WTC11 (cell line): ENCODE data around the gene GABBR1. TPM values are rescaled to one million over a fixed set of nuclear protein-coding genes. Genes with fewer than 3 reads are reported as not detected.

Source experiments
- ATAC-seq: fragments of 200-7000 bp; cut with Tn5 transposase; 2 replicates; pipeline ENCODE4 v1.10.0; 2021; ENCODE audit warnings: mild to moderate bottlenecking, moderate library complexity
- CTCF ChIA-PET: fragments of 300-600 bp; sonication (Branson Sonifier 250); formaldehyde crosslinking; loops from one replicate; lab custom pipeline; 2021; ENCODE audit warnings: antibody characterized with exemption; lab: Charles Lee
- POLR2A ChIA-PET: fragments of 350-600 bp; sonication (Branson Sonifier 250); formaldehyde crosslinking; loops from one replicate; lab custom pipeline; 2021; ENCODE audit warnings: antibody characterized with exemption; lab: Charles Lee
- DNase-seq: peaks from one replicate; pipeline ENCODE4 v3.0.0; 2021; ENCODE audit warnings: low spot score
- H3K27ac Mint-ChIP-seq: 2 replicates; pipeline ENCODE4 v1.8.0; 2021; ENCODE audit warnings: mixed read lengths
- H3K27me3 Mint-ChIP-seq: 2 replicates; pipeline ENCODE4 v1.8.0; 2021; ENCODE audit warnings: low read depth, mild to moderate bottlenecking, moderate library complexity, mixed read lengths
- H3K36me3 Mint-ChIP-seq: 2 replicates; pipeline ENCODE4 v1.8.0; 2021; ENCODE audit warnings: mixed read lengths
- H3K4me1 Mint-ChIP-seq: 2 replicates; pipeline ENCODE4 v1.8.0; 2022; ENCODE audit warnings: mixed read lengths
- H3K4me3 Mint-ChIP-seq: 2 replicates; pipeline ENCODE4 v1.8.0; 2021; ENCODE audit warnings: mild to moderate bottlenecking, moderate library complexity, mixed read lengths
- H3K9me3 Mint-ChIP-seq: 2 replicates; pipeline ENCODE4 v1.8.0; 2021; ENCODE audit warnings: mixed read lengths
- CREB1 ChIP-seq: sonication (generic); formaldehyde crosslinking; IDR thresholded peaks from 2 replicates; pipeline ENCODE4 v1.8.0; 2023; ENCODE audit warnings: mild to moderate bottlenecking, missing genetic modification reagents
- ERG ChIP-seq: fragments of 250-450 bp; sonication (Bioruptor Pico); IDR thresholded peaks from 2 replicates; pipeline ENCODE4 v1.8.0; 2021; ENCODE audit warnings: mild to moderate bottlenecking
- HMGA2 ChIP-seq: fragments of 250-450 bp; sonication (Bioruptor Pico); IDR thresholded peaks from 2 replicates; pipeline ENCODE4 v1.4.0; 2021; ENCODE audit warnings: mild to moderate bottlenecking, moderate library complexity
- NFE2L1 ChIP-seq: sonication (generic); formaldehyde crosslinking; IDR thresholded peaks from 2 replicates; pipeline ENCODE4 v1.8.1; 2023; ENCODE audit warnings: missing genetic modification reagents
- NFYB ChIP-seq: sonication (generic); formaldehyde crosslinking; conservative IDR thresholded peaks from 2 replicates; pipeline ENCODE4 v1.8.0; 2022; ENCODE audit warnings: low read depth, missing genetic modification reagents
- SMAD4 ChIP-seq: sonication (generic); formaldehyde crosslinking; IDR thresholded peaks from 2 replicates; pipeline ENCODE4 v1.8.0; 2022; ENCODE audit warnings: mild to moderate bottlenecking, missing genetic modification reagents
- SOX15 ChIP-seq: fragments of 250-450 bp; sonication (Bioruptor Pico); IDR thresholded peaks from 2 replicates; pipeline ENCODE4 v1.9.0; 2021; ENCODE audit warnings: mild to moderate bottlenecking
- SP1 ChIP-seq: sonication (generic); formaldehyde crosslinking; conservative IDR thresholded peaks from 2 replicates; pipeline ENCODE4 v1.8.1; 2022; ENCODE audit warnings: missing genetic modification reagents
- TP53 ChIP-seq: sonication (generic); formaldehyde crosslinking; IDR thresholded peaks from 2 replicates; pipeline ENCODE4 v1.8.1; 2023; ENCODE audit warnings: mild to moderate bottlenecking, missing genetic modification reagents
- USF1 ChIP-seq: sonication (generic); formaldehyde crosslinking; IDR thresholded peaks from 2 replicates; pipeline ENCODE4 v1.8.0; 2022; ENCODE audit warnings: mild to moderate bottlenecking, missing genetic modification reagents
- ZNF416 ChIP-seq: fragments of 250-450 bp; sonication (Bioruptor Pico); IDR thresholded peaks from 2 replicates; pipeline ENCODE4 v1.9.0; 2021; ENCODE audit warnings: mild to moderate bottlenecking, inconsistent platforms
- ZNF532 ChIP-seq: fragments of 250-450 bp; sonication (Bioruptor Pico); IDR thresholded peaks from 2 replicates; pipeline ENCODE4 v1.9.0; 2021; ENCODE audit warnings: mild to moderate bottlenecking, borderline replicate concordance
- ZSCAN18 ChIP-seq: fragments of 250-450 bp; sonication (Bioruptor Pico); IDR thresholded peaks from 2 replicates; pipeline ENCODE4 v2.1.2; 2022; ENCODE audit warnings: mild to moderate bottlenecking, moderate library complexity
- total RNA-seq: library from RNA; stranded (reverse); gene quantifications from 3 replicates; pipeline ENCODE4 v1.2.3, GENCODE V29; 2021
- TF ChIP-seq, protein P1 (sequence below): sonication (generic); formaldehyde crosslinking; IDR thresholded peaks from 2 replicates; pipeline ENCODE4 v1.8.1; 2023; ENCODE audit warnings: mild to moderate bottlenecking, missing genetic modification reagents
- TF ChIP-seq, protein P2 (sequence below): sonication (generic); formaldehyde crosslinking; IDR thresholded peaks from 2 replicates; pipeline ENCODE4 v1.8.1; 2022; ENCODE audit warnings: low read depth, mild to moderate bottlenecking, moderate library complexity, missing genetic modification reagents, borderline replicate concordance
- TF ChIP-seq, protein P3 (sequence below): sonication (generic); formaldehyde crosslinking; IDR thresholded peaks from 2 replicates; pipeline ENCODE4 v1.8.1; 2023; ENCODE audit warnings: mild to moderate bottlenecking, moderate library complexity, missing genetic modification reagents
- TF ChIP-seq, protein P4 (sequence below): sonication (generic); formaldehyde crosslinking; IDR thresholded peaks from 2 replicates; pipeline ENCODE4 v1.8.1; 2023; ENCODE audit warnings: mild to moderate bottlenecking, missing genetic modification reagents

The GABBR1 gene
- total RNA-seq, 1 experiment from 2014 or later = 107 TPM

GRCh38 chr6:29553268-29554057 lies 79.5 kb downstream of the GABBR1 start (continued):
- TF ChIP-seq, protein P1, sequence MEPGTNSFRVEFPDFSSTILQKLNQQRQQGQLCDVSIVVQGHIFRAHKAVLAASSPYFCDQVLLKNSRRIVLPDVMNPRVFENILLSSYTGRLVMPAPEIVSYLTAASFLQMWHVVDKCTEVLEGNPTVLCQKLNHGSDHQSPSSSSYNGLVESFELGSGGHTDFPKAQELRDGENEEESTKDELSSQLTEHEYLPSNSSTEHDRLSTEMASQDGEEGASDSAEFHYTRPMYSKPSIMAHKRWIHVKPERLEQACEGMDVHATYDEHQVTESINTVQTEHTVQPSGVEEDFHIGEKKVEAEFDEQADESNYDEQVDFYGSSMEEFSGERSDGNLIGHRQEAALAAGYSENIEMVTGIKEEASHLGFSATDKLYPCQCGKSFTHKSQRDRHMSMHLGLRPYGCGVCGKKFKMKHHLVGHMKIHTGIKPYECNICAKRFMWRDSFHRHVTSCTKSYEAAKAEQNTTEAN (CRISPR knock-in tag) = 0 out of 2 replicates have a peak, but pooled peaks have one; percentile 63
- TF ChIP-seq SP1 (CRISPR knock-in tag) (peak; percentile 44; the same call in 1 of the 2 replicates), USF1 (CRISPR knock-in tag) (peak; percentile 60), SMAD4 (peak; percentile 61; the same call in 1 of the 2 replicates)

GRCh38 chr6:29552512-29553051 lies 80.4 kb downstream of the GABBR1 start:
- ATAC-seq = no peak
- Mint-ChIP-seq H3K4me1 (peaks cover 28% of the 10 kb centered on the region), H3K27ac (no peak overlapping the region), H3K4me3 (peak overlapping the region; percentile 76), H3K36me3 (peaks cover 7% of the 10 kb centered on the region), H3K9me3 (0 out of 2 replicates have a peak, but pooled peaks cover 3% of the 10 kb centered on the region), H3K27me3 (peaks cover 96% of the 10 kb centered on the region)
- TF ChIP-seq NFYB (CRISPR knock-in tag) = 0 out of 2 replicates have a peak, but pooled peaks have one; percentile 16
- TF ChIP-seq, protein P2, sequence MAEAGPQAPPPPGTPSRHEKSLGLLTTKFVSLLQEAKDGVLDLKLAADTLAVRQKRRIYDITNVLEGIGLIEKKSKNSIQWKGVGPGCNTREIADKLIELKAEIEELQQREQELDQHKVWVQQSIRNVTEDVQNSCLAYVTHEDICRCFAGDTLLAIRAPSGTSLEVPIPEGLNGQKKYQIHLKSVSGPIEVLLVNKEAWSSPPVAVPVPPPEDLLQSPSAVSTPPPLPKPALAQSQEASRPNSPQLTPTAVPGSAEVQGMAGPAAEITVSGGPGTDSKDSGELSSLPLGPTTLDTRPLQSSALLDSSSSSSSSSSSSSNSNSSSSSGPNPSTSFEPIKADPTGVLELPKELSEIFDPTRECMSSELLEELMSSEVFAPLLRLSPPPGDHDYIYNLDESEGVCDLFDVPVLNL (CRISPR knock-in tag) = no peak
- TF ChIP-seq HMGA2 (CRISPR knock-in tag) = no peak
- no peak for TF ChIP-seq CREB1 (CRISPR knock-in tag)
- no peak for TF ChIP-seq ZNF532 (CRISPR knock-in tag)
- TF ChIP-seq, protein P3, sequence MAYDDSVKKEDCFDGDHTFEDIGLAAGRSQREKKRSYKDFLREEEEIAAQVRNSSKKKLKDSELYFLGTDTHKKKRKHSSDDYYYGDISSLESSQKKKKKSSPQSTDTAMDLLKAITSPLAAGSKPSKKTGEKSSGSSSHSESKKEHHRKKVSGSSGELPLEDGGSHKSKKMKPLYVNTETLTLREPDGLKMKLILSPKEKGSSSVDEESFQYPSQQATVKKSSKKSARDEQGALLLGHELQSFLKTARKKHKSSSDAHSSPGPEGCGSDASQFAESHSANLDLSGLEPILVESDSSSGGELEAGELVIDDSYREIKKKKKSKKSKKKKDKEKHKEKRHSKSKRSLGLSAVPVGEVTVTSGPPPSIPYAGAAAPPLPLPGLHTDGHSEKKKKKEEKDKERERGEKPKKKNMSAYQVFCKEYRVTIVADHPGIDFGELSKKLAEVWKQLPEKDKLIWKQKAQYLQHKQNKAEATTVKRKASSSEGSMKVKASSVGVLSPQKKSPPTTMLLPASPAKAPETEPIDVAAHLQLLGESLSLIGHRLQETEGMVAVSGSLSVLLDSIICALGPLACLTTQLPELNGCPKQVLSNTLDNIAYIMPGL (CRISPR knock-in tag) = no peak
- CTCF ChIA-PET = interaction anchor here (0.6 to 1.4 kb wide), 4 partner anchors 12 to 118 kb away, joined by 3 read pairs; no protein-coding TSS in a partner anchor
- no peak for DNase-seq
- POLR2A ChIA-PET = no interaction called here

- Mint-ChIP-seq H3K27ac (no peak overlapping the region), H3K4me1 (peaks cover under 1% of the 10 kb centered on the region), H3K27me3 (peaks cover 58% of the 10 kb centered on the region), H3K36me3 (no peaks in the 10 kb centered on the region), H3K9me3 (0 out of 2 replicates have a peak, but pooled peaks cover 3% of the 10 kb centered on the region), H3K4me3 (no peak overlapping the region)
- ATAC-seq = no peak
- ChIA-PET POLR2A (no interaction called here), CTCF (no interaction called here)
- no peak for DNase-seq
- TF ChIP-seq ZNF416 (CRISPR knock-in tag) (no peak), ZSCAN18 (CRISPR knock-in tag) (no peak), TP53 (CRISPR knock-in tag) (no peak), ERG (CRISPR knock-in tag) (no peak), NFE2L1 (CRISPR knock-in tag) (no peak), SOX15 (CRISPR knock-in tag) (no peak), NFYB (CRISPR knock-in tag) (no peak)
- TF ChIP-seq, protein P4, sequence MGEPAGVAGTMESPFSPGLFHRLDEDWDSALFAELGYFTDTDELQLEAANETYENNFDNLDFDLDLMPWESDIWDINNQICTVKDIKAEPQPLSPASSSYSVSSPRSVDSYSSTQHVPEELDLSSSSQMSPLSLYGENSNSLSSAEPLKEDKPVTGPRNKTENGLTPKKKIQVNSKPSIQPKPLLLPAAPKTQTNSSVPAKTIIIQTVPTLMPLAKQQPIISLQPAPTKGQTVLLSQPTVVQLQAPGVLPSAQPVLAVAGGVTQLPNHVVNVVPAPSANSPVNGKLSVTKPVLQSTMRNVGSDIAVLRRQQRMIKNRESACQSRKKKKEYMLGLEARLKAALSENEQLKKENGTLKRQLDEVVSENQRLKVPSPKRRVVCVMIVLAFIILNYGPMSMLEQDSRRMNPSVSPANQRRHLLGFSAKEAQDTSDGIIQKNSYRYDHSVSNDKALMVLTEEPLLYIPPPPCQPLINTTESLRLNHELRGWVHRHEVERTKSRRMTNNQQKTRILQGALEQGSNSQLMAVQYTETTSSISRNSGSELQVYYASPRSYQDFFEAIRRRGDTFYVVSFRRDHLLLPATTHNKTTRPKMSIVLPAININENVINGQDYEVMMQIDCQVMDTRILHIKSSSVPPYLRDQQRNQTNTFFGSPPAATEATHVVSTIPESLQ = no peak
Measured at GRCh38 chr6:29547573-29547972, 85.4 kb downstream of the GABBR1 start.
